Tibial nerve (tissue), 3 donors: Measurements from ENCODE around the gene GRM7.

Source experiments
- POLR2A ChIP-seq, 2 donors: fragments of 450-650 bp; IDR thresholded peaks; one replicate each; pipeline ENCODE4 v1.6.1; 2017; ENCODE audit warnings: antibody characterized with exemption in 2 of 2, mild to moderate bottlenecking in 2 of 2, moderate library complexity in 2 of 2
- TF ChIP-seq, protein P1 (sequence below), 5 experiments: fragments of 200-600 bp in 3 of 5; fragments of 450-650 bp in 2 of 5; sonication (generic) in 3 of 5; IDR thresholded peaks; one replicate each; pipeline ENCODE4 v1.5.1; 2016 to 2019; ENCODE audit warnings: antibody characterized with exemption in 5 of 5, mild to moderate bottlenecking in 3 of 5, moderate library complexity in 2 of 5

DNA sequence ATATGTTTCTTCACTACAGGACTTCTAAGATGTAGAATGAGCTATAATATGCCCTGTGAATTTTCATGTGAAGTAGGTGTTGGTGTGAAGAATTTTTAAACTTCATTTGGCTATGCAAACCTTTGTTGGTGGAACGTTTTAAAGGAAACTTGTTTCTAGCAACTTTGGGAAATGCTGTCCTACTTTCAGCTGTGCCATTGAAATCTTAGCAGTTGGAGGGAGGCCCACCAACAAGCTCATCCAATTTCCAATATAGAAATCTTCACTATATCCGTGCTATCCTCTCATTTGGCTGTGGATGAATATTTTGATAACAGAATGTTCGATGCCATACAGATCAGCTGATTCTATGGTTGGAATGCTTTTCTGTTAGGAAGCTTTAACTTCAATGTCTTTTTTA lies 51.3 kb downstream of the GRM7 start:
- TF ChIP-seq, protein P1, sequence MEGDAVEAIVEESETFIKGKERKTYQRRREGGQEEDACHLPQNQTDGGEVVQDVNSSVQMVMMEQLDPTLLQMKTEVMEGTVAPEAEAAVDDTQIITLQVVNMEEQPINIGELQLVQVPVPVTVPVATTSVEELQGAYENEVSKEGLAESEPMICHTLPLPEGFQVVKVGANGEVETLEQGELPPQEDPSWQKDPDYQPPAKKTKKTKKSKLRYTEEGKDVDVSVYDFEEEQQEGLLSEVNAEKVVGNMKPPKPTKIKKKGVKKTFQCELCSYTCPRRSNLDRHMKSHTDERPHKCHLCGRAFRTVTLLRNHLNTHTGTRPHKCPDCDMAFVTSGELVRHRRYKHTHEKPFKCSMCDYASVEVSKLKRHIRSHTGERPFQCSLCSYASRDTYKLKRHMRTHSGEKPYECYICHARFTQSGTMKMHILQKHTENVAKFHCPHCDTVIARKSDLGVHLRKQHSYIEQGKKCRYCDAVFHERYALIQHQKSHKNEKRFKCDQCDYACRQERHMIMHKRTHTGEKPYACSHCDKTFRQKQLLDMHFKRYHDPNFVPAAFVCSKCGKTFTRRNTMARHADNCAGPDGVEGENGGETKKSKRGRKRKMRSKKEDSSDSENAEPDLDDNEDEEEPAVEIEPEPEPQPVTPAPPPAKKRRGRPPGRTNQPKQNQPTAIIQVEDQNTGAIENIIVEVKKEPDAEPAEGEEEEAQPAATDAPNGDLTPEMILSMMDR (IDR thresholded peaks at IDR 0.05), result no peak
- no peak for TF ChIP-seq POLR2A (IDR thresholded peaks at IDR 0.05)
